Kidney epithelial cell (primary cell): ENCODE measurements around the gene ATR. TPM values are rescaled to one million over a fixed set of nuclear protein-coding genes. Genes with fewer than 3 reads are reported as not detected.
"Not testable (repeated sequence)": the region's sequence is repeated elsewhere in the genome, so short reads cannot be mapped to it uniquely, and the experiment has no call there.

ENCODE experiments used
- DNase-seq: peaks from one replicate; pipeline ENCODE4 v3.0.0-alpha.2; 2010; ENCODE audit warnings: low read depth
- H3K27me3 ChIP-seq: 2 replicates; pipeline ENCODE4 v1.6.0; 2011; ENCODE audit warnings: low read length; ENCODE audit not compliant: control insufficient read depth, insufficient read depth
- H3K36me3 ChIP-seq: 2 replicates; pipeline ENCODE4 v1.5.1; 2011; ENCODE audit warnings: low read length; ENCODE audit not compliant: control insufficient read depth, insufficient read depth
- H3K4me3 ChIP-seq: 2 replicates; pipeline ENCODE4 v1.5.1; 2011; ENCODE audit warnings: low read depth, mild to moderate bottlenecking, control low read depth, low read length
- CTCF ChIP-seq: IDR thresholded peaks from 2 replicates; pipeline ENCODE4 v1.5.1; 2011; ENCODE audit warnings: mild to moderate bottlenecking, moderate library complexity, low read length, control low read depth, inconsistent platforms; ENCODE audit not compliant: insufficient read depth, poor library complexity, severe bottlenecking
- total RNA-seq: library from RNA; depleted of rRNA; stranded (reverse); fragments of >200 nt; gene quantifications from 2 replicates; pipeline ENCODE4 v1.2.3, GENCODE V29; 2015

The ATR gene
- total RNA-seq, 1 donor from 2014 or later: 23.6 TPM

DNA sequence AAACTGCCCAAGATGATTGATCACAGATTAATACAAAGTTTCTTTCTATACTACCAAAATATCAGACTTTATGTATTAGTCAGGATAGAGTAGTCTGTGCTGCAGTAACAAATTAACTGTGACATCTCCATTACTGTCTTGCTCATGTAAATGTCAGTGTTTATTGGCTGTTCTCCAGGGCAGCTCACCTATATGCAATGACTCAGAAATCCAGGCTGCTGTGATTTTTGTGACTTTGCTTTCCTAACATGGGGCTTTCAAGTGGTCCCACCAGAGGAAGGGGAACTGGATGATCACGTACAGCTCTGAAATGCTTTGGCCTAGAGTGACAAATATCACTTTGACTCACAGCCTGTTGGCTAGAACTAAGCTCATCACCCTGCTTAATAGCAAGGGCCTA lies 30.6 kb upstream of the ATR start:
- no peak for DNase-seq
- no peak overlapping the region for H3K4me3 ChIP-seq
- H3K27me3 ChIP-seq: no peaks in the 10 kb centered on the region
- TF ChIP-seq CTCF: no peak
- H3K36me3 ChIP-seq: no peaks in the 10 kb centered on the region

- no peak for TF ChIP-seq CTCF
- DNase-seq: no peak
- no peak overlapping the region for H3K4me3 ChIP-seq
- H3K36me3 ChIP-seq: no peaks in the 10 kb centered on the region
- no peaks in the 10 kb centered on the region for H3K27me3 ChIP-seq
Observed at GRCh38 chr3:142608631-142609030, 30.1 kb upstream of the ATR start.

DNA sequence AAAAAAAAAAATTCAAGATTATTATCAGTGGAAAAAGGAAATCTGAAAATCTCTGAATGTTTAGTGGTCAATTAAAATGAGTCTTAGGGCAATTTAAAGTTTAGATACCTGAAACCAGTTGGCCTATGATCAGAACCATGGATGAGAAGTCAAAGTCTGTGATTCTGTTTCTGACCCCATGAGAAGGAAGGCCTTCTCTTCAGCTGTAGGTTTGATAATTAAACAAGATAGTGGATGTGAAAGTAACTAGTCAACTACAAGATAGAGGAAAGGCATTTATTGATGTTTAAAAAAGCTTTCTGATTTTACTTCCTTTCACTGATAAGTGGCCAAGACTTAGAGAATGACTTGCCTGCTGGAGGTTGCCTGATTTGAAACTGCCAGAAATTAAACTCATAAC lies 26.4 kb upstream of the ATR start:
- H3K4me3 ChIP-seq: no peak overlapping the region
- DNase-seq: no peak
- TF ChIP-seq CTCF: no peak
- H3K27me3 ChIP-seq: no peaks in the 10 kb centered on the region
- H3K36me3 ChIP-seq: no peaks in the 10 kb centered on the region

DNA sequence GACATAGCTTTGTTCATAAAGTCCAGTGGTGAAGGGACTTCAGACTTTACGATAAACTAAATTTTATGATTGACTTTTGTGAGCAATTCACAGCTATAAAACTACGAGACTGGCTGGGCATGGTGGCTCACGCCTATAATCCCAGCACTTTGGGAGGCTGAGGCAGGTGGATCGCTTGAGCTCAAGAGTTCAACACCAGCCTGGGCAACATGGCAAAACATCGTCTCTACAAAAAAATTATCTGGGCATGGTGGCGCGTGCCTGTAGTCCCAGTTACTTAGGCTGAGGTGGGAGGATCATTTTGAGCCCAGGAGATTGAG lies 24.8 kb upstream of the ATR start:
- H3K27me3 ChIP-seq, DNase-seq, H3K4me3 ChIP-seq, H3K36me3 ChIP-seq: not testable (repeated sequence)

GRCh38 chr3:142602619-142603385 lies 24.3 kb upstream of the ATR start:
- DNase-seq: no peak

DNA sequence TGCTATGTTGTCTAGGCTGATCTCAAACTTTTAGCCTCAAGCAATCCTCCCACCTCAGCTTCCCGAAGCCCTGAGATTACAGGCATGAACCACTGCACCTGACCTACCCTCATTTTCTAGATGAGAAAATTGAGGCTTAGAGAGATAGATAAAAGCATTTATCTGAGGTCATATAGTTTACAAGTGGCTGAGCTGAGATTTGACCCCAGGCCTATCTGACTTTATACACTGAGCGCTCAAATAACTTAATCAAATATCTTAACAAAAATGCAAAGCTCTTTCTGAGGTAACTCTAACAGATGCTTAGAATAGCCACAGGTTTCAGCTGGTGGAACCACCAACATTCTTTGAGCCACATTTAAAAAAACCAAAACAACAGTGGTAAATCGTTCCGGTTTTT lies 23.2 kb upstream of the ATR start:
- no peak for TF ChIP-seq CTCF
- DNase-seq: no peak
- no peaks in the 10 kb centered on the region for H3K36me3 ChIP-seq
- H3K27me3 ChIP-seq: no peaks in the 10 kb centered on the region
- H3K4me3 ChIP-seq: no peak overlapping the region

More at GRCh38 chr3:142602619-142603385, 24.3 kb upstream of the ATR start:
- Histone ChIP-seq H3K4me3 (no peak overlapping the region), H3K36me3 (no peaks in the 10 kb centered on the region), H3K27me3 (no peaks in the 10 kb centered on the region)
- no peak for TF ChIP-seq CTCF
